Fibroblast of lung (primary cell): Measurements from ENCODE around the gene MOB1B.

Source experiments
- EZH2 ChIP-seq: IDR thresholded peaks from 2 replicates; pipeline ENCODE4 v1.5.1; 2012; ENCODE audit warnings: low read length, control low read depth, mild to moderate bottlenecking; ENCODE audit errors: missing control alignments
- TF ChIP-seq, protein P1 (sequence below), 2 donors: IDR thresholded peaks in 1 of 2; conservative IDR thresholded peaks in 1 of 2; 1 replicate in 1 of 2; 2 replicates in 1 of 2; pipeline ENCODE4 v1.5.1; 2011 to 2012; ENCODE audit warnings: low read length in 2 of 2, control low read depth in 1 of 2, inconsistent platforms in 1 of 2, low read depth in 1 of 2, mild to moderate bottlenecking in 1 of 2

DNA sequence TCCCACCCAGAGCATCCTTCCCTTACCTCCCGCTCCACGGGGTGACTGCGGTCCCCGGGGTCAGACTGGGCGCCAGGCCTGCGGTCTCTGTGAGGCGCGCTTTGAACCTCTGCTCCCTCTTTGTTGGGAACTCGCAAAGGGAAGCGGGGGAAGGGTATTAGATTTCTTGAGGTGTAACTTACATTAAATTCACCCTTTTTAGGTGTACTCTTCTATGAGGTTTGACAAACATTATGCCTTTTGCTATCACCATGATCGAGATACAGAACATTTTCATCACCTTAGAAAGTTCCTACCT, 91.8 kb downstream of the MOB1B start:
- TF ChIP-seq, protein P1, sequence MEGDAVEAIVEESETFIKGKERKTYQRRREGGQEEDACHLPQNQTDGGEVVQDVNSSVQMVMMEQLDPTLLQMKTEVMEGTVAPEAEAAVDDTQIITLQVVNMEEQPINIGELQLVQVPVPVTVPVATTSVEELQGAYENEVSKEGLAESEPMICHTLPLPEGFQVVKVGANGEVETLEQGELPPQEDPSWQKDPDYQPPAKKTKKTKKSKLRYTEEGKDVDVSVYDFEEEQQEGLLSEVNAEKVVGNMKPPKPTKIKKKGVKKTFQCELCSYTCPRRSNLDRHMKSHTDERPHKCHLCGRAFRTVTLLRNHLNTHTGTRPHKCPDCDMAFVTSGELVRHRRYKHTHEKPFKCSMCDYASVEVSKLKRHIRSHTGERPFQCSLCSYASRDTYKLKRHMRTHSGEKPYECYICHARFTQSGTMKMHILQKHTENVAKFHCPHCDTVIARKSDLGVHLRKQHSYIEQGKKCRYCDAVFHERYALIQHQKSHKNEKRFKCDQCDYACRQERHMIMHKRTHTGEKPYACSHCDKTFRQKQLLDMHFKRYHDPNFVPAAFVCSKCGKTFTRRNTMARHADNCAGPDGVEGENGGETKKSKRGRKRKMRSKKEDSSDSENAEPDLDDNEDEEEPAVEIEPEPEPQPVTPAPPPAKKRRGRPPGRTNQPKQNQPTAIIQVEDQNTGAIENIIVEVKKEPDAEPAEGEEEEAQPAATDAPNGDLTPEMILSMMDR (conservative IDR thresholded peaks at IDR 0.05 in 1 of 2, IDR thresholded peaks at IDR 0.05 in 1 of 2; ENCODE audit: low read depth in 1 of 2, low read length in 2 of 2) = no peak
- no peak for TF ChIP-seq EZH2
